Activated CD8-positive, alpha-beta T cell treated with anti-CD3 and anti-CD28 coated beads, Interleukin-2, amount 10 ng/mL, durations not matched to agents 7 days and 5 days (primary cell): ENCODE data around the gene CHRNB2. TPM values are rescaled to one million over a fixed set of nuclear protein-coding genes. Genes with fewer than 3 reads are reported as not detected.
A peak's percentile ranks its signal among the peaks of the same experiment; 100 is the strongest.

Experiments used
- ATAC-seq: fragments of 150-1000 bp; cut with Tn5 transposase; one replicate; pipeline ENCODE4 v1.10.0; 2021; ENCODE audit warnings: moderate library complexity
- CTCF ChIA-PET: fragments of 350-600 bp; sonication (Branson Sonifier 250); formaldehyde crosslinking; loops from one replicate; lab custom pipeline; 2021; ENCODE audit warnings: antibody characterized with exemption; lab: Charles Lee
- POLR2A ChIA-PET: fragments of 350-600 bp; sonication (Branson Sonifier 250); formaldehyde crosslinking; loops from one replicate; lab custom pipeline; 2021; ENCODE audit warnings: antibody characterized with exemption; lab: Charles Lee
- DNase-seq: peaks from one replicate; pipeline ENCODE4 v3.0.0-alpha.2; 2020
- H3K27ac Mint-ChIP-seq: one replicate; pipeline ENCODE4 v1.8.0; 2021; ENCODE audit warnings: mild to moderate bottlenecking, mixed read lengths
- H3K27me3 Mint-ChIP-seq: one replicate; pipeline ENCODE4 v1.8.0; 2021; ENCODE audit warnings: low read depth, mixed read lengths
- H3K36me3 Mint-ChIP-seq: one replicate; pipeline ENCODE4 v1.8.0; 2021; ENCODE audit warnings: low read depth, mixed read lengths
- H3K4me1 Mint-ChIP-seq: one replicate; pipeline ENCODE4 v1.8.0; 2021; ENCODE audit warnings: low read depth, mixed read lengths
- H3K4me3 Mint-ChIP-seq: one replicate; pipeline ENCODE4 v1.8.0; 2021; ENCODE audit warnings: mild to moderate bottlenecking, mixed read lengths
- H3K9me3 Mint-ChIP-seq: one replicate; pipeline ENCODE4 v1.8.0; 2022; ENCODE audit warnings: mixed read lengths; ENCODE audit not compliant: insufficient read depth
- total RNA-seq, 2 experiments: library from RNA; stranded (reverse); gene quantifications; one replicate each; pipeline ENCODE4 v1.2.3, GENCODE V29; 2021

The CHRNB2 gene
- total RNA-seq, 2 experiments from 2014 or later = not detected

GRCh38 chr1:154571964-154572288 is 4.3 kb downstream of the CHRNB2 start:
- no peak for ATAC-seq
- POLR2A ChIA-PET = no interaction called here
- no peak overlapping the region for H3K27ac Mint-ChIP-seq

GRCh38 chr1:154572468-154573167 is 5.0 kb downstream of the CHRNB2 start:
- no peaks in the 10 kb centered on the region for H3K36me3 Mint-ChIP-seq
- no peak for ATAC-seq
- no peak overlapping the region for H3K27ac Mint-ChIP-seq

More at GRCh38 chr1:154571964-154572288, 4.3 kb downstream of the CHRNB2 start:
- H3K27me3 Mint-ChIP-seq = peaks cover 13% of the 10 kb centered on the region
- H3K9me3 Mint-ChIP-seq = no peaks in the 10 kb centered on the region
- no peak for DNase-seq
- H3K36me3 Mint-ChIP-seq = no peaks in the 10 kb centered on the region
- H3K4me3 Mint-ChIP-seq = no peak overlapping the region
- CTCF ChIA-PET = interaction anchor here (1.0 kb wide), 1 partner anchor 57 kb away, joined by 3 read pairs; no protein-coding TSS in a partner anchor
- H3K4me1 Mint-ChIP-seq = peaks cover 9% of the 10 kb centered on the region

GRCh38 chr1:154573168-154573510 is 5.6 kb downstream of the CHRNB2 start:
- peaks cover 2% of the 10 kb centered on the region for H3K36me3 Mint-ChIP-seq
- H3K4me3 Mint-ChIP-seq = no peak overlapping the region
- peaks cover 2% of the 10 kb centered on the region for H3K4me1 Mint-ChIP-seq
- ChIA-PET CTCF (interaction anchor here (1.0 to 1.6 kb wide), 2 partner anchors 13 to 56 kb away, joined by 3 to 5 read pairs; no protein-coding TSS in a partner anchor), POLR2A (interaction anchor here (1.7 kb wide), 1 partner anchor 12 kb away, joined by 5 read pairs; no protein-coding TSS in a partner anchor)
- H3K27ac Mint-ChIP-seq = no peak overlapping the region
- DNase-seq (no peak), ATAC-seq (peak; percentile 31)
- peaks cover 8% of the 10 kb centered on the region for H3K27me3 Mint-ChIP-seq
- H3K9me3 Mint-ChIP-seq = no peaks in the 10 kb centered on the region

More at GRCh38 chr1:154572468-154573167, 5.0 kb downstream of the CHRNB2 start:
- Mint-ChIP-seq H3K4me1 (peaks cover 5% of the 10 kb centered on the region), H3K9me3 (no peaks in the 10 kb centered on the region), H3K4me3 (no peak overlapping the region), H3K27me3 (peaks cover 9% of the 10 kb centered on the region)
- no peak for DNase-seq
- ChIA-PET CTCF (interaction anchor here (1.0 to 1.6 kb wide), 2 partner anchors 13 to 56 kb away, joined by 3 to 5 read pairs; no protein-coding TSS in a partner anchor), POLR2A (no interaction called here)

GRCh38 chr1:154574716-154575115 is 7.1 kb downstream of the CHRNB2 start:
- no peak for DNase-seq
- H3K36me3 Mint-ChIP-seq = peaks cover 15% of the 10 kb centered on the region
- no peak for ATAC-seq
- H3K27me3 Mint-ChIP-seq = peaks cover 4% of the 10 kb centered on the region
- peaks cover 2% of the 10 kb centered on the region for H3K4me1 Mint-ChIP-seq
- POLR2A ChIA-PET = interaction anchor here (1.7 kb wide), 1 partner anchor 10 kb away, joined by 5 read pairs; no protein-coding TSS in a partner anchor
- CTCF ChIA-PET = interaction anchor here (1.8 kb wide), 1 partner anchor 15 kb away, joined by 8 read pairs; no protein-coding TSS in a partner anchor
- no peak overlapping the region for H3K4me3 Mint-ChIP-seq
- no peak overlapping the region for H3K27ac Mint-ChIP-seq
- H3K9me3 Mint-ChIP-seq = no peaks in the 10 kb centered on the region

GRCh38 chr1:154575147-154575927 is 7.8 kb downstream of the CHRNB2 start:
- Mint-ChIP-seq H3K9me3 (no peaks in the 10 kb centered on the region), H3K4me1 (peaks cover 2% of the 10 kb centered on the region), H3K4me3 (no peak overlapping the region), H3K27ac (peak overlapping the region; percentile 13), H3K36me3 (peaks cover 19% of the 10 kb centered on the region), H3K27me3 (peaks cover 4% of the 10 kb centered on the region)
- ChIA-PET CTCF (interaction anchor here (0.9 to 1.8 kb wide), 2 partner anchors 13 to 15 kb away, joined by 3 to 8 read pairs; no protein-coding TSS in a partner anchor), POLR2A (no interaction called here)
- ATAC-seq = no peak
- DNase-seq = no peak

GRCh38 chr1:154575951-154576566 is 8.5 kb downstream of the CHRNB2 start:
- no peak overlapping the region for H3K4me3 Mint-ChIP-seq
- no peaks in the 10 kb centered on the region for H3K9me3 Mint-ChIP-seq
- ChIA-PET CTCF (interaction anchor here (0.8 to 1.8 kb wide), 3 partner anchors 14 to 97 kb away, joined by 3 to 8 read pairs (median 3); no protein-coding TSS in a partner anchor), POLR2A (interaction anchor here (0.8 to 1.2 kb wide), 2 partner anchors 16 to 28 kb away, joined by 3 to 4 read pairs; no protein-coding TSS in a partner anchor)
- peaks cover 25% of the 10 kb centered on the region for H3K36me3 Mint-ChIP-seq
- ATAC-seq (no peak), DNase-seq (no peak)
- peaks cover 4% of the 10 kb centered on the region for H3K27me3 Mint-ChIP-seq
- H3K27ac Mint-ChIP-seq = peak overlapping the region; percentile 13
- H3K4me1 Mint-ChIP-seq = peaks cover 2% of the 10 kb centered on the region

- Mint-ChIP-seq H3K27me3 (peaks cover 4% of the 10 kb centered on the region), H3K9me3 (no peaks in the 10 kb centered on the region), H3K27ac (no peak overlapping the region), H3K4me1 (peaks cover 2% of the 10 kb centered on the region), H3K36me3 (peaks cover 33% of the 10 kb centered on the region), H3K4me3 (no peak overlapping the region)
- CTCF ChIA-PET = interaction anchor here (2.6 kb wide), 1 partner anchor 18 kb away, joined by 6 read pairs; no protein-coding TSS in a partner anchor
- POLR2A ChIA-PET = no interaction called here
- ATAC-seq = no peak
- no peak for DNase-seq
These were observed 9.9 kb downstream of the CHRNB2 start for GRCh38 chr1:154577346-154578057.

GRCh38 chr1:154578058-154578418 is 10.5 kb downstream of the CHRNB2 start:
- H3K4me3 Mint-ChIP-seq = no peak overlapping the region
- CTCF ChIA-PET = interaction anchor here (0.6 to 2.6 kb wide), 2 partner anchors 18 to 213 kb away, joined by 3 to 6 read pairs; no protein-coding TSS in a partner anchor
- no peak overlapping the region for H3K27ac Mint-ChIP-seq

GRCh38 chr1:154579374-154579773 is 11.8 kb downstream of the CHRNB2 start:
- Mint-ChIP-seq H3K36me3 (peaks cover 48% of the 10 kb centered on the region), H3K9me3 (no peaks in the 10 kb centered on the region), H3K27ac (peak overlapping the region; percentile 27), H3K27me3 (peaks cover 2% of the 10 kb centered on the region), H3K4me1 (no peaks in the 10 kb centered on the region), H3K4me3 (no peak overlapping the region)
- CTCF ChIA-PET = interaction anchor here (2.6 kb wide), 1 partner anchor 20 kb away, joined by 6 read pairs; no protein-coding TSS in a partner anchor
- POLR2A ChIA-PET = interaction anchor here (1.5 kb wide), 1 partner anchor 11 kb away, joined by 4 read pairs; no protein-coding TSS in a partner anchor
- no peak for DNase-seq
- ATAC-seq = no peak

More at GRCh38 chr1:154578058-154578418, 10.5 kb downstream of the CHRNB2 start:
- no peaks in the 10 kb centered on the region for H3K9me3 Mint-ChIP-seq
- POLR2A ChIA-PET = interaction anchor here (1.5 kb wide), 1 partner anchor 13 kb away, joined by 4 read pairs; no protein-coding TSS in a partner anchor
- H3K36me3 Mint-ChIP-seq = peaks cover 36% of the 10 kb centered on the region
- ATAC-seq (no peak), DNase-seq (no peak)
- peaks cover 4% of the 10 kb centered on the region for H3K27me3 Mint-ChIP-seq
- peaks cover 2% of the 10 kb centered on the region for H3K4me1 Mint-ChIP-seq

- CTCF ChIA-PET = interaction anchor here (1.4 kb wide), 1 partner anchor 102 kb away, joined by 3 read pairs; no protein-coding TSS in a partner anchor
These were observed 14.2 kb downstream of the CHRNB2 start for GRCh38 chr1:154581766-154582165.

More at GRCh38 chr1:154581766-154582165, 14.2 kb downstream of the CHRNB2 start:
- no peaks in the 10 kb centered on the region for H3K9me3 Mint-ChIP-seq
- no peaks in the 10 kb centered on the region for H3K27me3 Mint-ChIP-seq
- H3K4me1 Mint-ChIP-seq = no peaks in the 10 kb centered on the region
- POLR2A ChIA-PET = interaction anchor here (0.5 kb wide), 1 partner anchor 252 kb away, joined by 3 read pairs; no protein-coding TSS in a partner anchor
- ATAC-seq (no peak), DNase-seq (no peak)
- no peak overlapping the region for H3K4me3 Mint-ChIP-seq
- no peak overlapping the region for H3K27ac Mint-ChIP-seq
- peaks cover 71% of the 10 kb centered on the region for H3K36me3 Mint-ChIP-seq
